HUES48 (cell line): ENCODE measurements around the gene CRADD.

Experiments used
- H3K27ac ChIP-seq: one replicate; pipeline ENCODE4 v1.7.0; 2013; ENCODE audit warnings: low read depth, low read length, inconsistent platforms
- H3K27me3 ChIP-seq: 2 replicates; pipeline ENCODE4 v1.6.1; 2013; ENCODE audit warnings: mild to moderate bottlenecking, low read length; ENCODE audit not compliant: control insufficient read depth, insufficient read depth
- H3K36me3 ChIP-seq: 2 replicates; pipeline ENCODE4 v1.6.1; 2013; ENCODE audit warnings: low read length; ENCODE audit not compliant: control insufficient read depth, insufficient read depth
- H3K4me1 ChIP-seq: 2 replicates; pipeline ENCODE4 v1.6.1; 2013; ENCODE audit warnings: mild to moderate bottlenecking, low read length; ENCODE audit not compliant: control insufficient read depth, insufficient read depth
- H3K4me3 ChIP-seq: 2 replicates; pipeline ENCODE4 v1.5.1; 2013; ENCODE audit warnings: mild to moderate bottlenecking, low read depth, low read length
- H3K9ac ChIP-seq: 2 replicates; pipeline ENCODE4 v1.6.1; 2013; ENCODE audit warnings: mild to moderate bottlenecking, low read depth, low read length, moderate library complexity
- H3K9me3 ChIP-seq: 2 replicates; pipeline ENCODE4 v1.6.1; 2013; ENCODE audit warnings: low read length; ENCODE audit not compliant: control insufficient read depth, insufficient read depth

CRADD gene

DNA sequence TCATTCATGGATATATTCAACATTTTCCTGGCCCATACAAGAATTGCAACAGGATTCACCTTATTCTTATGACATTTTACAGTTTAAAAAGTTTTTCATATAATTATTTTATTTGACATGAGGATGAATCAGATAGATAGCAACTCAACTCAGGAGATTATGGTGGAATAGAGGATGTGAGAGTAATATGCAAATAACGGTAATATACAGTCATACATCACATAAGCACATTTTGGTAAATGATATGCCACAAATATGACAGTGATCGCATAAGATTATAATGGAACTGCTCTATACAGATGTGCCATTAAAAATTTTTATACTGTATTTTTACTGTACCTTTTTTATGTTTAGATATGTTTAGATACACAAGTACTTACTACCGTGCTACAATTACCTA lies 24.1 kb upstream of the CRADD start:
- H3K27me3 ChIP-seq, result no peaks in the 10 kb centered on the region
- H3K9ac ChIP-seq, result no peak overlapping the region
- H3K27ac ChIP-seq, result no peak overlapping the region
- H3K9me3 ChIP-seq, result no peaks in the 10 kb centered on the region
- H3K4me1 ChIP-seq, result no peaks in the 10 kb centered on the region
- H3K36me3 ChIP-seq, result no peaks in the 10 kb centered on the region
- H3K4me3 ChIP-seq, result no peak overlapping the region

GRCh38 chr12:93653712-93654111 lies 23.5 kb upstream of the CRADD start:
- Histone ChIP-seq H3K27ac (no peak overlapping the region), H3K4me1 (no peaks in the 10 kb centered on the region), H3K27me3 (no peaks in the 10 kb centered on the region), H3K9ac (no peak overlapping the region), H3K9me3 (no peaks in the 10 kb centered on the region), H3K4me3 (no peak overlapping the region), H3K36me3 (no peaks in the 10 kb centered on the region)

DNA sequence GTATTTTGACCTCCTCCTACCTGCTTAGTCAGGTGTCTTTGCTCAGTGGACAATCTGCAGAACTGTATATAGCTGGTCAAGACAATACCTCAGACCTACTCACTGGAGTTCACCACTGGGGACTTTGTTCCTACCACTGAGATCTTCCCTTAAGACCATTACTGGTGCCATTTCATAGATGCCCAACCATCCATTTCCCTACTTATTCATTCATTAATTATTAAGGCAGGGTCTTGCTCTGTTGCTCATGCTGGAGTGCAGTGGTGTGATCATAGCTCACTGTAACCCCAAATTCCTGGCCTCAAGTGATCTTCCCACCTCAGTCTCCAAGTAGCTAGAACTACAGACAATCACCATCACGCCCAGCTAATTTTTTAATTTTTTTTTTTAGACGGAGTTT lies 22.8 kb upstream of the CRADD start:
- Histone ChIP-seq H3K4me1 (no peaks in the 10 kb centered on the region), H3K27ac (no peak overlapping the region), H3K4me3 (no peak overlapping the region), H3K27me3 (no peaks in the 10 kb centered on the region), H3K9me3 (no peaks in the 10 kb centered on the region), H3K36me3 (no peaks in the 10 kb centered on the region), H3K9ac (no peak overlapping the region)

DNA sequence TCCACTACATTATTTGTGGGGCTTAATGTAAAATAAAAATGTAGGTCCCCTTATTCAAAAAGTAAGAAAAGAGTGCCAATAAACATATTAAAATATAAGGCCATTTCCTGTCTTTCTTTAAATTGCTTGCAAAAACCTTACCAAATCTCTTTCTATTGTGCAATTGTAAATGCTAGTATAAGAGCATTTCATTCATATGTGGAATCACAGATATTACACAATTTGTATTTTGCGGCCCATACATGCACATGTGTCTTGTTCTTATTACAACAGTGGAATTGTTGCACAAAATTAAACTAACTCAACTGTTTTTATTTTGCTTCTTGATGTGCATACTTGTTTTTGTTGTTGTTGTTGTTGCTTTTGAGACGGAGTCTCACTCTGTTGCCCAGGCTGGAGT lies 20.1 kb upstream of the CRADD start:
- no peak overlapping the region for H3K4me3 ChIP-seq
- H3K9me3 ChIP-seq, result no peaks in the 10 kb centered on the region
- H3K27ac ChIP-seq, result no peak overlapping the region
- H3K4me1 ChIP-seq, result no peaks in the 10 kb centered on the region
- no peak overlapping the region for H3K9ac ChIP-seq
- no peaks in the 10 kb centered on the region for H3K27me3 ChIP-seq
- H3K36me3 ChIP-seq, result no peaks in the 10 kb centered on the region

- H3K36me3 ChIP-seq, result no peaks in the 10 kb centered on the region
- H3K9me3 ChIP-seq, result no peaks in the 10 kb centered on the region
- H3K9ac ChIP-seq, result no peak overlapping the region
- H3K4me3 ChIP-seq, result no peak overlapping the region
- no peak overlapping the region for H3K27ac ChIP-seq
- H3K27me3 ChIP-seq, result no peaks in the 10 kb centered on the region
- H3K4me1 ChIP-seq, result no peaks in the 10 kb centered on the region
Observed at GRCh38 chr12:93661021-93661420, 16.2 kb upstream of the CRADD start.

DNA sequence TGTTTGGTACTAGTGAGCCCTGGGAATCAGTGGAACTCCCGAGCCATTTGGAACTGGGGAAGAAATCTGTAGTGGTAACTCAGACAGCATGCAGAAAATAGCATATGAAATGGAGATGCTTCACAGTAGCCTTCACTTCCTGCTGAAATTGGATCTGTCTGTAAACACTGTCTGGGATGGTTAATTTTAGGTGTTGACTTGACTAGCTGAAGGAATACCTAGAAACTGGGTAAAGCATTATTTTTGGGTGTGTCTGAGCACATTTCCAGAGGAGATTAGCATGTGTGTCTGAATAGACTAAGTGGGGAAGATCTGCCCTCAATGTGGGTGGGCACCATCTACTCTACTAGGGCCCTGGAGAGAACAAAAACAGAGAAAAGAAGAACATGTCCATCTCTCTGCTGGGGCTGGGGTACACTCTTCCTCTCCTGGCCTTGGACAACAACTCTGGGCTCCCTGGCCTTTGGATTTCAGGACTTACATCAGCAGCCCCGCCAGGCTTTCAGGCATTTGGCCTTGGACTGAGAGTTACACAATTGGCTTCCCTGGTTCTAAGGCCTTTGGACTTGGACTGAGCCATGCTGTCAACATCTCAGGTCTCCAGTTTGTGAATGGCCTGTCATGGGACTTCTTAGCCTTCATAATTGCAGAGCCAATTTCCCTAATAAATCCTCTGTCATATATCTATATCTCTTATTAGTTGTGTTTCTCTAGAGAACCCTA lies 14.0 kb upstream of the CRADD start:
- Histone ChIP-seq H3K27ac (no peak overlapping the region), H3K9ac (no peak overlapping the region), H3K9me3 (no peaks in the 10 kb centered on the region), H3K4me3 (no peak overlapping the region), H3K4me1 (no peaks in the 10 kb centered on the region), H3K36me3 (no peaks in the 10 kb centered on the region), H3K27me3 (no peaks in the 10 kb centered on the region)

DNA sequence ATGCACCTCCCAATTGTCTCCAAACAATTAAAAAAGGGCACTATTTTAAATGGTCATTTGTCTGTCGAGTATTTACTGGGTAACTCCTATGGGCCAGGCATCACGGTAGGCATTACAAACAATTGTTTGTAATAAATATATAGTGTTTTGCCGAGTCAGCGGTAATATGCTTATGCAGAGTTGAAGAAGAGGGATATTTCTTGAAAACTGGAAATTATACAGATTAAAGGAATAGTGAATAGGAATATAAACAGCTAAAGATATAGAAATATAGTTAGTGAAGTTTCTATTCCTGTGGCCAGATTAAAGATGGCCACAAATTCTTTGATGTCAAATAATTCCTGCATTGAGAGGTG lies 13.5 kb upstream of the CRADD start:
- Histone ChIP-seq H3K9me3 (no peaks in the 10 kb centered on the region), H3K9ac (no peak overlapping the region), H3K4me1 (no peaks in the 10 kb centered on the region), H3K27me3 (no peaks in the 10 kb centered on the region), H3K27ac (no peak overlapping the region), H3K36me3 (no peaks in the 10 kb centered on the region), H3K4me3 (no peak overlapping the region)

DNA sequence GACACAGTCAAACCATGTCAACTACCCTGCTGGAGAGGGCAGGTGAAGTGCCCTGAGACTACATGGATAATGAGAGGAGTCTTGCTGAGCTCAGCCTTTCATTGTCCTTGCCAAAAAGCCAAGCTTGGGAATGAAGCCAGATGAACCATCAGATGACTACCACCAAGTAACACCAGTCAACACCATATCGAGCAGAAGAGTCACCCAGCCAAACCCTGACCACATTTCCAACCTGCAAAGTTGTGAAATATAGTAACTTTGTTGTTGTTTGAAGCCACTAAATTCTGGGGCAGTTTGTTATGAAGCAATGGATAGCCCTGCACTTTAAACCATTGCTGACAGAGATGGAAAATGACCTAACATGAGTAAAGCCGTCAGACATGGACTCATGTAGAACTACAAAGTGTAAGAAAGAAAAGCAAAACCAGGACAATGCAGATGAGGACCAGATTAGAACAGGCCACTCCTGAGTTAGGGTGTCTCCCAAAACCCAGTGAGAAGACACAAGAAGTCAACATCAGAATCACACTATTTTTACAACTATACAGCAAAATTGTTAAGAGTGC lies 12.5 kb upstream of the CRADD start:
- Histone ChIP-seq H3K9ac (no peak overlapping the region), H3K27me3 (no peaks in the 10 kb centered on the region), H3K27ac (no peak overlapping the region), H3K4me3 (no peak overlapping the region), H3K4me1 (no peaks in the 10 kb centered on the region), H3K9me3 (no peaks in the 10 kb centered on the region), H3K36me3 (no peaks in the 10 kb centered on the region)

DNA sequence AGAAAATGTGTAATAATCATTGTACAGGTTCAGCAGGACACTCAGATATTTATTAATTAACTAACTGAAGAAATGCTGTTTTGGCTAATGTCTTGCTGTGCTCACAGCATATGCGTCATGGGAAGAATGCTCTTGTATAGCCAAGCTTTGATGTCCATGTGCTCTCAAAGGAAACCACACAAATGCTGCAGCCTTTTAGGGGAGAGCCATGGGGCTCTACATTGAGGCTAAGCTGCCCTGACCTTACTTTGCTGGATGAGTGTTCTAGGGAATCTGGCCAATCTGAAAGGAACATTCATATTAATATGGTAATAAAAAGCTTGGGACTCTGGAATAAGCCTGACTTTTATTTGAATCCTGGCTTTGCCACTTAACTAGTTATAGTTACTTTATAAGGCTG lies 9.5 kb upstream of the CRADD start:
- no peaks in the 10 kb centered on the region for H3K36me3 ChIP-seq
- no peak overlapping the region for H3K27ac ChIP-seq
- no peak overlapping the region for H3K9ac ChIP-seq

DNA sequence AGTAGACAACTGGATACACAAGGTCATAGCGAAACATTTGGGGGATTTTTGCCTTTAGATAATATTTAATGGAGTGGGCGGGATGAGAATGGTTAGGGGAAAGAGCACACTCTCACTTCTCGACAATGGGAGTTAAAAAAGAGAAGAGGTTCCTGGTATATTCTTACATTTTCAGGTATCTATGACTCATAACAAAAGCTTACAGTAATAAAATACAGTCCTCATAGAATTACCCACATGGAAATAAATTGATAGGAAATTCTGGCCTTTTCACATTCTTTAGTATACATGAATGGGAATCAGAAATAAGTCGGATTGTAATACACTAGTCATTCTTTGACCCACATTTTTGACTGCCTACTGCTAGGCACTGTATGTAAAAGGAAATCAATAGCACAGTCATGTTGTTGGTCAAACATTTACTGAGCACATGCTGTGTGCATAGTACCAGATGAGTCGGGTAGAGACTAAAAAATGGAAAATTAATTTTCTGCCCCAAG lies 8.2 kb upstream of the CRADD start:
- Histone ChIP-seq H3K4me1 (no peaks in the 10 kb centered on the region), H3K9me3 (no peaks in the 10 kb centered on the region), H3K36me3 (no peaks in the 10 kb centered on the region), H3K27me3 (no peaks in the 10 kb centered on the region), H3K4me3 (no peak overlapping the region), H3K9ac (no peak overlapping the region), H3K27ac (no peak overlapping the region)

More for the DNA sequence above, 9.5 kb upstream of the CRADD start:
- H3K9me3 ChIP-seq, result no peaks in the 10 kb centered on the region
- H3K4me1 ChIP-seq, result no peaks in the 10 kb centered on the region
- H3K4me3 ChIP-seq, result no peak overlapping the region
- H3K27me3 ChIP-seq, result no peaks in the 10 kb centered on the region

- Histone ChIP-seq H3K4me1 (no peaks in the 10 kb centered on the region), H3K27me3 (no peaks in the 10 kb centered on the region), H3K9me3 (no peaks in the 10 kb centered on the region), H3K27ac (no peak overlapping the region), H3K9ac (no peak overlapping the region), H3K4me3 (no peak overlapping the region), H3K36me3 (no peaks in the 10 kb centered on the region)
Observed at GRCh38 chr12:93669452-93669851, 7.7 kb upstream of the CRADD start.
